EL (cell line): ENCODE results near the gene SYCE1L.
"Not testable (repeated sequence)": the region's sequence is repeated elsewhere in the genome, so short reads cannot be mapped to it uniquely, and the experiment has no call there.

Experiments used
- DNase-seq: peaks from one replicate; pipeline ENCODE4 v3.0.0-alpha.2; 2016

The SYCE1L gene

GRCh38 chr16:77207030-77207429 is 7.8 kb downstream of the SYCE1L start:
- DNase-seq, result no peak

DNA sequence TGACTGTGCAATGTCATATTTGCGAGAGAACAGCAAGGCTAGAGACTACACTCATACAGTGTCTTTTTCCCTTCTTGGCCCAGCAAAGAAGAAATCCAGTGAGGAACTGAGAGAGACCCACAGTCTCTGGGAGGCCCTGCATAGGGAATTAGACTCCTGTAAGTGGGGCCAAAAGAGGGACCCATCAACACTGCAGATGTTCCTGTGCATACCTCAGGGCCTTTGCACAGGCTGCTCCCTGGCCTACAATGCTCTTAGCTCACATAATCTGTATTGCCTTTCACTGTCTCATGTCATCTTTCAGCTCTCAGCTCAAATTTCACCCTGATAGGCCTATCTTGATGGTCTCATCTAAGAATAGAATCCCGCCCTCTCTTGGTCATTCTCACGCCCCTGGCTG is 9.2 kb downstream of the SYCE1L start:
- no peak for DNase-seq

- DNase-seq, result peak; percentile 18
Observed at GRCh38 chr16:77211880-77212740, 12.9 kb downstream of the SYCE1L start.

- peak; percentile 24 for DNase-seq
Observed at GRCh38 chr16:77212741-77213541, 13.7 kb downstream of the SYCE1L start.

- DNase-seq, result peak; percentile 93
Observed at GRCh38 chr16:77213542-77214106, 14.4 kb downstream of the SYCE1L start.

- no peak for DNase-seq
Observed at GRCh38 chr16:77214411-77215138, 15.4 kb downstream of the SYCE1L start.

- DNase-seq, result no peak
Observed at GRCh38 chr16:77219437-77219836, 20.2 kb downstream of the SYCE1L start.

- DNase-seq, result no peak
Observed at GRCh38 chr16:77220427-77220826, 21.2 kb downstream of the SYCE1L start.

DNA sequence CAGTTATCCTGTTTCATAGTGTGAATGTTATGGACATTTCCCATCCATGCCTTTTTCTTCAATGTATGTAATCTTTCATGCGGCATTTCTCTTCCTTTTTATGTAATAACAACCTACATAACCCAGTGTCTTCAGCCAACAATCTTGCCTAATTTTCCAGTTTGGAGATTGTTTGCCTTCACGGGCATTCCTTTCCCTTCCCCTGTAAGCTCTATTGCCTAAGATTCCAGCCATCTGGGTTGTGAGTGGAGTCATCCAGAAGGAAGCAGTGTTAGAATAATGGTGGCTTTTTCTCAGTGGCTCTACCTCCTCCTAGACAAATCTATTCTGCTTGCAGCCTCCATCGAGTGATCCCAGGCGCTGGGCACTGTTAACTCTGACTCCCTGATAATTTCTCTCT is 22.3 kb downstream of the SYCE1L start:
- no peak for DNase-seq

GRCh38 chr16:77223184-77223583 is 24.0 kb downstream of the SYCE1L start:
- peak; percentile 9 for DNase-seq

GRCh38 chr16:77225182-77225581 is 26.0 kb downstream of the SYCE1L start:
- no peak for DNase-seq

- no peak for DNase-seq
Observed at GRCh38 chr16:77227745-77228144, 28.5 kb downstream of the SYCE1L start.

DNA sequence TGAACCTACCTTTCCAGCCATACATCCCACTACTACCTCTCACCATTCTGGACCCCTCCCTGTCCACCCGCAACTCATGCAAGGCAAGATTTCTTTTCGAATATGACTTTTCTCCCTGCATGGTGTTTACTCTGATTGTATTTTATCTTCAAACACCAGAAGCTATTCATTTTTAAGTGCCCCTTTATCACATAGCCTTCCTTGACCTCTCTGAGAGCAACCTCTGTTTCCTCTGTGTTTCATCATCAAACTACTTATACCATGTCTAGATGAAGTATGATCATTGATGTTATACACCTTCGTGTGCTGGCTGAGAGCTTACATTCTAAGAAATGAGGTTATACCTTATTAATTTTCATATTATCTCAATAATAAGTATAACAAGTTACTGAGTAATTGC is 31.8 kb downstream of the SYCE1L start:
- no peak for DNase-seq

GRCh38 chr16:77233799-77234519 is 34.8 kb downstream of the SYCE1L start:
- no peak for DNase-seq

DNA sequence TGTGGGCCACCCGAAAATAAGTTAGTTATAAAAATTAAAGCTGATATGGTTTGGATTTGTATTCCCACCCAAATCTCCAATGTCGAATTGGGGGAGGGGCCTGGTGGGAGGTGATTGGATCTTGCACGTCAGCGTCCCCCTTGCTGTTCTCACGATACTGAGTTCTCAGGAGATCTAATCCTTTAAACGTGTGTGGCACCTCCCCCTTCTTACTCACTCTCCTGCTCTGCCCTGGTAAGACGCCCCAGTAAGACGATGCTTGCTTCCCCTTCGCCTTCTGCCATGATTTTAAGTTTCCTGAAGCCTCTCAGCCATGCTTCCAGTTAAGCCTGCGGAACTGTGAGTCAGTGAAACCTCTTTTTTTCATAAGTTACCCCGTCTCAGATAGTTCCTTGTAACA is 35.4 kb downstream of the SYCE1L start:
- DNase-seq, result no peak

DNA sequence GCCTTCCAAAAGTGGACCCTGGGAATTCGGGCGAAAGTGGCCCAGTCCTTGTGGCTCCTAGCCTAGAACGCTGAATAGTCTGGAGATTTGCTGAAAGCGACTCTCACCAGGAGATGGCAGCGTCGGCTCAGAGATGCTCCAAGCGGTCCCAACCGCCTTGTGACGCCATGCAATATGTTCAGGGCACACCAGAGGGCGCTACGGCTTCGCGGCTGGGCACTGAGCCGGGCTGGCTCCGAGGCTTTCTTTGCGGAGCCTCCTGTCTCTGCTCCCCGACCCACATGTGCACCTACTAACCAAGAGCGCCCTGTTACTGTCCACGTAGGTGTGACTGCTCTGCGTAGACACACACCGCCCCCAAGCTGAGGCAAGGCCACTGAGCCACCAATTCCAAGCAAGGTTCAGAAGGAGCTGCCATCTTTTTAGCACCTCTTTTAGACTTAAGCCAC is 36.9 kb downstream of the SYCE1L start:
- DNase-seq, result peak; percentile 74

DNA sequence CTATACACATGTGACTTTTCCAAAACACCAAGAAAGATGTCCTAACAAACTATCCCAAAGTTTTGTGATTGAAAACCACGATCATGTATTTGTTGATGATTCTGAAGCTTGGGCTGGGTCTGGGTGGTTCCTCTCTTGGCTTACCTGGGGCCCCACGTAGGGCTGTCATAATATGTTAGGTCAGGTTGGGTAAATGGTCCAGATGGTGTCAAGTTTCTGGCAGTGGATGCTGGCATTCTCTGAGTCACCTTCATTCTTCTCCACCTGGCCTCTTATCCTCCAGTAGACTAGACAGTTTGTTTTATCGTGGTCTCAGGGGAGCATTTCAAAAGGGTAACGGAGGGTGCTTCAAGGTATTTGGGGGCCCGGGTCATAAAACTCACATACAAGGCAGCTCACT is 39.4 kb downstream of the SYCE1L start:
- no peak for DNase-seq

DNA sequence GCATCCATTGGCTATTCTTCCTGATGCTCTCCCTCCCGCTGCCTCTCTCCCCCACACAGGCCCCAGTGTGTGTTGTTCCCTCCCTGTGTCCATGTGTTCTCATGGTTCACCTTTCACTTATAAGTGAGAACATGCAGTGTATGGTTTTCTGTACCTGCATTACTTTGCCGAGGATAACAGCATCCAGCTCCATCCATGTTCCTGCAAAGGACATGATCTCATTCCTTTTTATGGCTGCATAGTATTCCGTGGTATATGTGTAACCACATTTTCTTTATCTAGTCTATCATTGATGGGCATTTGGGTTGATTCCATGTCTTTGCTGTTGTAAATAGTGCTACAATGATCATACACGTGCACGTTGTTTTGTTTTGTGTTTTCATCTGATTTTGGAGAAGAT is 43.3 kb downstream of the SYCE1L start:
- DNase-seq, result not testable (repeated sequence)

DNA sequence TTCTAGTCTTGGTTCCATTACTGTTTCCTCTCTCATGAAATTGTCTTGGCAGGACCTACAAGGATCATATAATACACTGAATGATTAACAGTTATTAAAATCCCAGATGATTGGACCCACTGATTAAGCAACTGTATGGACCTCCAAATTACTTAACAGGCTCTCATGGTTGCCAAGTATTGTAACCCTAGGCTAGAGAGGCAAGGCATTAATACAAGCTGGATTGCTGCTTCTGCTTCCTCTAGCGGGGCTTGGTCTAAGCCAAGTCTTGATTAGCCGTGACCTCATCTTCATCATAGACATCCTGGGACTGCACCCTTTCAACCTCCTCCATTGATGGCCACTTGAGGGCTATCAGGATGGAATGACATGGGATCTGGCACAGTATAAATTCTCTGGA is 46.9 kb downstream of the SYCE1L start:
- no peak for DNase-seq

DNA sequence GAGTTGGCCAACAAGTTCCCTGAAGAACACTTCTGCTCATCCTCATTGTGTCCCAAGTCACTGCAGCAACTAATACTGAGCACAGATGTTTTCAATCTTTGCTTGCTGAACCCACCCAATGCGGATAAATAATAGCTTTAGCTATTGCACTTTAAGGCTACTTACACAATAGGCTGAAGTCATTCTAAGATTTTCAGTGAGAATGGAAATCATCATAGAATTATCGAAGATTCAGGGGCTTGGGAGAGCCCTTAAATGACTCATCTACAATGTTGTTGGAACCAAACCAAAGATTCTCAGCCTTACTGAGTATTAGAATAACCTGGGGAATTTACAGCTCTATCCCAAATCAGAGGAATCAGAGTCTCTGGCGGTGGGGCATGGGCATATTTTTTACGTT is 51.2 kb downstream of the SYCE1L start:
- DNase-seq, result no peak
